ENCODE results near the gene ACADVL.
"Not testable (repeated sequence)": the region's sequence is repeated elsewhere in the genome, so short reads cannot be mapped to it uniquely, and the experiment has no call there.

The ACADVL gene

GRCh38 chr17:7235693-7236665, 16.2 kb downstream of the ACADVL start:
- DNase-seq, result no peak

GRCh38 chr17:7236808-7237207, 17.1 kb downstream of the ACADVL start:
- DNase-seq, result no peak

GRCh38 chr17:7237266-7237760, 17.6 kb downstream of the ACADVL start:
- no peak for DNase-seq

GRCh38 chr17:7237761-7238419, 18.2 kb downstream of the ACADVL start:
- peak; percentile 82 for DNase-seq

GRCh38 chr17:7238420-7239090, 18.8 kb downstream of the ACADVL start:
- no peak for DNase-seq

GRCh38 chr17:7239091-7240027, 19.6 kb downstream of the ACADVL start, which contains the start of gene PHF23:
PHF23 (minus strand) TSS chr17:7239457; CDS start chr17:7239279, 178 bp downstream.
- peak; percentile 100 for DNase-seq

GRCh38 chr17:7240375-7240774, 20.6 kb downstream of the ACADVL start:
- DNase-seq, result no peak

- DNase-seq, result no peak
Observed at GRCh38 chr17:7241090-7241733, 21.5 kb downstream of the ACADVL start.

GRCh38 chr17:7241783-7242716, 22.3 kb downstream of the ACADVL start, which contains the start of gene GABARAP:
GABARAP (minus strand) TSS chr17:7242449; CDS start chr17:7242330, 119 bp downstream.
- DNase-seq, result peak; percentile 93

GRCh38 chr17:7242717-7243452, 23.1 kb downstream of the ACADVL start:
- DNase-seq, result peak; percentile 94

GRCh38 chr17:7243453-7243729, 23.7 kb downstream of the ACADVL start:
- DNase-seq, result no peak

- not testable (repeated sequence) for DNase-seq
Observed at GRCh38 chr17:7243838-7244237, 24.1 kb downstream of the ACADVL start.

GRCh38 chr17:7246779-7247178, 27.0 kb downstream of the ACADVL start:
- no peak for DNase-seq

- no peak for DNase-seq
Observed at GRCh38 chr17:7248796-7249195, 29.1 kb downstream of the ACADVL start.

GRCh38 chr17:7249214-7249613, 29.5 kb downstream of the ACADVL start:
- DNase-seq, result no peak

GRCh38 chr17:7249830-7250229, 30.1 kb downstream of the ACADVL start:
- DNase-seq, result no peak

GRCh38 chr17:7250695-7251627, 31.2 kb downstream of the ACADVL start:
- no peak for DNase-seq

GRCh38 chr17:7251661-7252175, 32.0 kb downstream of the ACADVL start, which contains the start of gene CTDNEP1:
CTDNEP1 (minus strand) TSS chr17:7251734; CDS start chr17:7251296, 438 bp downstream.
- peak; percentile 100 for DNase-seq
